Glutamatergic neuron (in vitro differentiated cells): Measurements from ENCODE around the gene NFILZ. TPM values are rescaled to one million over a fixed set of nuclear protein-coding genes. Genes with fewer than 3 reads are reported as not detected.

Source experiments
- DNase-seq: peaks from one replicate; pipeline ENCODE4 v3.0.0; 2022
- H3K27ac Mint-ChIP-seq: one replicate; pipeline ENCODE4 v1.8.0; 2020; ENCODE audit warnings: mild to moderate bottlenecking, mixed read lengths, inconsistent platforms; ENCODE audit not compliant: unreplicated experiment
- H3K27me3 Mint-ChIP-seq: one replicate; pipeline ENCODE4 v1.8.0; 2020; ENCODE audit warnings: mild to moderate bottlenecking, moderate library complexity, mixed read lengths, inconsistent platforms; ENCODE audit not compliant: unreplicated experiment
- H3K36me3 Mint-ChIP-seq: one replicate; pipeline ENCODE4 v1.8.0; 2020; ENCODE audit warnings: mild to moderate bottlenecking, mixed read lengths, inconsistent platforms; ENCODE audit not compliant: unreplicated experiment
- H3K4me1 Mint-ChIP-seq: one replicate; pipeline ENCODE4 v1.8.0; 2020; ENCODE audit warnings: mild to moderate bottlenecking, low read depth, mixed read lengths, inconsistent platforms; ENCODE audit not compliant: unreplicated experiment
- H3K4me3 Mint-ChIP-seq: one replicate; pipeline ENCODE4 v1.8.0; 2020; ENCODE audit warnings: mild to moderate bottlenecking, mixed read lengths, inconsistent platforms; ENCODE audit not compliant: unreplicated experiment
- H3K9me3 Mint-ChIP-seq: one replicate; pipeline ENCODE4 v1.8.0; 2020; ENCODE audit warnings: mild to moderate bottlenecking, moderate library complexity, mixed read lengths, inconsistent platforms; ENCODE audit not compliant: unreplicated experiment
- CTCF ChIP-seq: fragments of 200-600 bp; sonication (generic); IDR thresholded peaks from one replicate; pipeline ENCODE4 v1.5.0; 2021; ENCODE audit not compliant: partially characterized antibody, unreplicated experiment
- total RNA-seq: library from RNA; stranded (reverse); fragmentation: NEBNext Ultra II Directional; extraction: Animal tissue kit (Norgen Biotek cat#: 25700); gene quantifications from one replicate; pipeline ENCODE4 v1.2.1, GENCODE V29; 2021; ENCODE audit not compliant: unreplicated experiment

The NFILZ gene
- total RNA-seq, 1 donor from 2014 or later: not detected

- Mint-ChIP-seq H3K4me1 (no peaks in the 10 kb centered on the region), H3K9me3 (peaks cover 7% of the 10 kb centered on the region), H3K27ac (no peak overlapping the region), H3K36me3 (peaks cover 5% of the 10 kb centered on the region), H3K27me3 (peaks cover 5% of the 10 kb centered on the region), H3K4me3 (no peak overlapping the region)
- no peak for DNase-seq
- TF ChIP-seq CTCF: no peak
Measured at GRCh38 chr19:8600064-8600463, 30.4 kb upstream of the NFILZ start.

- no peak for TF ChIP-seq CTCF
- Mint-ChIP-seq H3K27me3 (peaks cover 5% of the 10 kb centered on the region), H3K36me3 (peaks cover 5% of the 10 kb centered on the region), H3K27ac (no peak overlapping the region), H3K4me3 (no peak overlapping the region), H3K4me1 (no peaks in the 10 kb centered on the region), H3K9me3 (peaks cover 7% of the 10 kb centered on the region)
- DNase-seq: no peak
Measured at GRCh38 chr19:8600816-8601215, 29.6 kb upstream of the NFILZ start.

- H3K27ac Mint-ChIP-seq: peak overlapping the region; percentile 46
- H3K27me3 Mint-ChIP-seq: peaks cover 3% of the 10 kb centered on the region
- peaks cover 5% of the 10 kb centered on the region for H3K36me3 Mint-ChIP-seq
- H3K4me3 Mint-ChIP-seq: no peak overlapping the region
- no peak for DNase-seq
- H3K4me1 Mint-ChIP-seq: no peaks in the 10 kb centered on the region
- H3K9me3 Mint-ChIP-seq: peaks cover 6% of the 10 kb centered on the region
- TF ChIP-seq CTCF: no peak
Measured at GRCh38 chr19:8601796-8602195, 28.6 kb upstream of the NFILZ start.

GRCh38 chr19:8605514-8605913, 24.9 kb upstream of the NFILZ start:
- Mint-ChIP-seq H3K36me3 (peaks cover 12% of the 10 kb centered on the region), H3K4me3 (no peak overlapping the region), H3K27me3 (peaks cover 13% of the 10 kb centered on the region), H3K27ac (no peak overlapping the region), H3K4me1 (peaks cover 9% of the 10 kb centered on the region), H3K9me3 (peaks cover 13% of the 10 kb centered on the region)
- DNase-seq: no peak
- TF ChIP-seq CTCF: no peak

- Mint-ChIP-seq H3K27me3 (peaks cover 13% of the 10 kb centered on the region), H3K4me3 (no peak overlapping the region), H3K27ac (no peak overlapping the region), H3K36me3 (peaks cover 12% of the 10 kb centered on the region), H3K4me1 (peaks cover 9% of the 10 kb centered on the region), H3K9me3 (peaks cover 16% of the 10 kb centered on the region)
- no peak for TF ChIP-seq CTCF
- DNase-seq: no peak
Measured at GRCh38 chr19:8607386-8607785, 23.0 kb upstream of the NFILZ start.
